ENCODE data around the gene RAB11B. TPM values are rescaled to one million over a fixed set of nuclear protein-coding genes. Genes with fewer than 3 reads are reported as not detected.
A peak's percentile ranks its signal among the peaks of the same experiment; 100 is the strongest.

The RAB11B gene
- total and polyA plus RNA-seq, 9 of the 15 experiments (the other 6 are each of a cell fraction or from before 2014, with no cell fraction given), result 0.74 to 71.0 (median 13.8) TPM

DNA sequence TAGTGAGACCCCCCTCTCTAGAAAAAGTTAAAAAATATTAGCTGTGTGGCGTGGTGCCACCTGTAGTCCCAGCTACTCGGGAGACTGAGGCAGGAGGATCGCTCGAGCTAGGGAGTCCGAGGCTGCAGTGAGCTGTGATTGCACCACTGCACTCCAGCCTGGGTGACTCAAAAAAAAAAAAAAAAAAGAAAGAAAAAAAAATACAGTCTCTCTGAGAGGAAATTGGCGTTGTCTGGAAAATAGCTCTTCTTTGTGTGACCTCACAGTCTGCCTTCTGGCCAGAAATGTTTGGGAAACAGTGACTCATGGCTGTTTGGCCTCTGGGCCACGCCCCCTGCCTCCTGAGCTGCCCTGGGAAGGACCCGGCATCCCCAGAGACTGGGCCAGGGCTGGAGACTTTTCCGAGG is 33.7 kb downstream of the RAB11B start (continued):
- TF ChIP-seq, protein P1, sequence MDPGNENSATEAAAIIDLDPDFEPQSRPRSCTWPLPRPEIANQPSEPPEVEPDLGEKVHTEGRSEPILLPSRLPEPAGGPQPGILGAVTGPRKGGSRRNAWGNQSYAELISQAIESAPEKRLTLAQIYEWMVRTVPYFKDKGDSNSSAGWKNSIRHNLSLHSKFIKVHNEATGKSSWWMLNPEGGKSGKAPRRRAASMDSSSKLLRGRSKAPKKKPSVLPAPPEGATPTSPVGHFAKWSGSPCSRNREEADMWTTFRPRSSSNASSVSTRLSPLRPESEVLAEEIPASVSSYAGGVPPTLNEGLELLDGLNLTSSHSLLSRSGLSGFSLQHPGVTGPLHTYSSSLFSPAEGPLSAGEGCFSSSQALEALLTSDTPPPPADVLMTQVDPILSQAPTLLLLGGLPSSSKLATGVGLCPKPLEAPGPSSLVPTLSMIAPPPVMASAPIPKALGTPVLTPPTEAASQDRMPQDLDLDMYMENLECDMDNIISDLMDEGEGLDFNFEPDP (CRISPR knock-in tag; IDR thresholded peaks at IDR 0.05), result no peak
- TF ChIP-seq, protein P2, sequence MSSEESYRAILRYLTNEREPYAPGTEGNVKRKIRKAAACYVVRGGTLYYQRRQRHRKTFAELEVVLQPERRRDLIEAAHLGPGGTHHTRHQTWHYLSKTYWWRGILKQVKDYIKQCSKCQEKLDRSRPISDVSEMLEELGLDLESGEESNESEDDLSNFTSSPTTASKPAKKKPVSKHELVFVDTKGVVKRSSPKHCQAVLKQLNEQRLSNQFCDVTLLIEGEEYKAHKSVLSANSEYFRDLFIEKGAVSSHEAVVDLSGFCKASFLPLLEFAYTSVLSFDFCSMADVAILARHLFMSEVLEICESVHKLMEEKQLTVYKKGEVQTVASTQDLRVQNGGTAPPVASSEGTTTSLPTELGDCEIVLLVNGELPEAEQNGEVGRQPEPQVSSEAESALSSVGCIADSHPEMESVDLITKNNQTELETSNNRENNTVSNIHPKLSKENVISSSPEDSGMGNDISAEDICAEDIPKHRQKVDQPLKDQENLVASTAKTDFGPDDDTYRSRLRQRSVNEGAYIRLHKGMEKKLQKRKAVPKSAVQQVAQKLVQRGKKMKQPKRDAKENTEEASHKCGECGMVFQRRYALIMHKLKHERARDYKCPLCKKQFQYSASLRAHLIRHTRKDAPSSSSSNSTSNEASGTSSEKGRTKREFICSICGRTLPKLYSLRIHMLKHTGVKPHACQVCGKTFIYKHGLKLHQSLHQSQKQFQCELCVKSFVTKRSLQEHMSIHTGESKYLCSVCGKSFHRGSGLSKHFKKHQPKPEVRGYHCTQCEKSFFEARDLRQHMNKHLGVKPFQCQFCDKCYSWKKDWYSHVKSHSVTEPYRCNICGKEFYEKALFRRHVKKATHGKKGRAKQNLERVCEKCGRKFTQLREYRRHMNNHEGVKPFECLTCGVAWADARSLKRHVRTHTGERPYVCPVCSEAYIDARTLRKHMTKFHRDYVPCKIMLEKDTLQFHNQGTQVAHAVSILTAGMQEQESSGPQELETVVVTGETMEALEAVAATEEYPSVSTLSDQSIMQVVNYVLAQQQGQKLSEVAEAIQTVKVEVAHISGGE (CRISPR knock-in tag; IDR thresholded peaks at IDR 0.05), result no peak
- TF ChIP-seq POLR2AphosphoS2 (IDR thresholded peaks at IDR 0.05; ENCODE audit: low read length) (no peak), RBBP5 (IDR thresholded peaks at IDR 0.05; ENCODE audit: borderline replicate concordance, insufficient read depth, low read length, poor library complexity, severe bottlenecking) (peak; percentile 2), KDM4B (IDR thresholded peaks at IDR 0.05; ENCODE audit: borderline replicate concordance in 2 of 2, low read depth in 1 of 2) (no peak), HNRNPL (IDR thresholded peaks at IDR 0.05; ENCODE audit: low read depth, low read length) (no peak), GTF2A2 (tag; IDR thresholded peaks at IDR 0.05) (no peak), THRAP3 (IDR thresholded peaks at IDR 0.05; ENCODE audit: borderline replicate concordance) (no peak), SAFB2 (IDR thresholded peaks at IDR 0.05; ENCODE audit: borderline replicate concordance, low read depth, low read length, severe bottlenecking) (no peak), HMG20A (CRISPR knock-in tag; conservative IDR thresholded peaks at IDR 0.05) (no peak), NFIC (IDR thresholded peaks at IDR 0.05) (no peak), CREB1 (IDR thresholded peaks at IDR 0.05) (peak; percentile 51), CREB1 (CRISPR knock-in tag; IDR thresholded peaks at IDR 0.05) (peak; percentile 59), U2AF2 (optimal IDR thresholded peaks at IDR 0.05; ENCODE audit: low read depth, low read length) (no peak), OTX1 (CRISPR knock-in tag; IDR thresholded peaks at IDR 0.05) (no peak), TCF7 (IDR thresholded peaks at IDR 0.05; ENCODE audit: borderline replicate concordance) (no peak), SETDB1 (IDR thresholded peaks at IDR 0.05; ENCODE audit: low read length) (no peak), ZNF184 (CRISPR knock-in tag; IDR thresholded peaks at IDR 0.05) (no peak), ETV1 (tag; conservative IDR thresholded peaks at IDR 0.05; ENCODE audit: low read depth) (no peak), ZNF408 (CRISPR knock-in tag; IDR thresholded peaks at IDR 0.05; ENCODE audit: low read depth) (no peak), SMARCE1 (IDR thresholded peaks at IDR 0.05) (peak; percentile 92)
- TF ChIP-seq, protein P3, sequence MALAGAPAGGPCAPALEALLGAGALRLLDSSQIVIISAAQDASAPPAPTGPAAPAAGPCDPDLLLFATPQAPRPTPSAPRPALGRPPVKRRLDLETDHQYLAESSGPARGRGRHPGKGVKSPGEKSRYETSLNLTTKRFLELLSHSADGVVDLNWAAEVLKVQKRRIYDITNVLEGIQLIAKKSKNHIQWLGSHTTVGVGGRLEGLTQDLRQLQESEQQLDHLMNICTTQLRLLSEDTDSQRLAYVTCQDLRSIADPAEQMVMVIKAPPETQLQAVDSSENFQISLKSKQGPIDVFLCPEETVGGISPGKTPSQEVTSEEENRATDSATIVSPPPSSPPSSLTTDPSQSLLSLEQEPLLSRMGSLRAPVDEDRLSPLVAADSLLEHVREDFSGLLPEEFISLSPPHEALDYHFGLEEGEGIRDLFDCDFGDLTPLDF (CRISPR knock-in tag; IDR thresholded peaks at IDR 0.05), result no peak
- TF ChIP-seq, protein P4, sequence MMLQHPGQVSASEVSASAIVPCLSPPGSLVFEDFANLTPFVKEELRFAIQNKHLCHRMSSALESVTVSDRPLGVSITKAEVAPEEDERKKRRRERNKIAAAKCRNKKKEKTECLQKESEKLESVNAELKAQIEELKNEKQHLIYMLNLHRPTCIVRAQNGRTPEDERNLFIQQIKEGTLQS (IDR thresholded peaks at IDR 0.05), result peak; percentile 94
- TF ChIP-seq, protein P4 (CRISPR knock-in tag; conservative IDR thresholded peaks at IDR 0.05), result peak; percentile 88; the same call in 1 of the 2 replicates

All from K562 (cell line).